Activated CD4-positive, alpha-beta T cell treated with anti-CD3 and anti-CD28 coated beads for 48 hours (primary cell): Measurements from ENCODE around the gene TM9SF1.

Experiments
- DNase-seq: peaks from one replicate; pipeline ENCODE4 v3.0.0-alpha.2; 2020

TM9SF1 gene

GRCh38 chr14:24150061-24150460 is 45.2 kb downstream of the TM9SF1 start:
- no peak for DNase-seq

GRCh38 chr14:24149302-24149969 is 45.8 kb downstream of the TM9SF1 start:
- DNase-seq = no peak

GRCh38 chr14:24147761-24148428 is 47.3 kb downstream of the TM9SF1 start:
- DNase-seq = peak; percentile 21

GRCh38 chr14:24146978-24147760 is 48.1 kb downstream of the TM9SF1 start, which contains the start of gene RNF31:
RNF31 (plus strand) TSS chr14:24147498; CDS start chr14:24147699, 201 bp downstream.
- DNase-seq = peak; percentile 99

GRCh38 chr14:24146453-24146977 is 48.7 kb downstream of the TM9SF1 start, which contains the start of gene PSME2:
PSME2 (minus strand) TSS chr14:24146610; CDS start chr14:24146581, 29 bp downstream.
- DNase-seq = peak; percentile 94

GRCh38 chr14:24145690-24146452 is 49.4 kb downstream of the TM9SF1 start:
- no peak for DNase-seq

GRCh38 chr14:24145219-24145618 is 50.0 kb downstream of the TM9SF1 start:
- no peak for DNase-seq

- DNase-seq = no peak
Observed at GRCh38 chr14:24144451-24144850, 50.8 kb downstream of the TM9SF1 start.

GRCh38 chr14:24143511-24143910 is 51.7 kb downstream of the TM9SF1 start:
- no peak for DNase-seq

- DNase-seq = peak; percentile 100
Observed at GRCh38 chr14:24141097-24141880, 54.0 kb downstream of the TM9SF1 start, which contains the start of gene EMC9. EMC9 (minus strand) TSS chr14:24141591; CDS start chr14:24141304, 287 bp downstream.

GRCh38 chr14:24139272-24139934 is 55.8 kb downstream of the TM9SF1 start:
- DNase-seq = peak; percentile 55
